Upper lobe of left lung (tissue), 4 donors: ENCODE data around the gene S100A9.

Source experiments
- EP300 ChIP-seq, 4 donors: sonication (generic); formaldehyde crosslinking; IDR thresholded peaks; one replicate each; pipeline ENCODE4 v1.5.1; 2017; ENCODE audit warnings: antibody characterized with exemption in 4 of 4, control low read depth in 2 of 4
- POLR2A ChIP-seq, 4 donors: fragments of 450-650 bp; IDR thresholded peaks; one replicate each; pipeline ENCODE4 v1.5.1; 2016 to 2017; ENCODE audit warnings: antibody characterized with exemption in 4 of 4, mild to moderate bottlenecking in 2 of 4
- POLR2AphosphoS5 ChIP-seq, 2 donors: sonication (generic); formaldehyde crosslinking; IDR thresholded peaks; one replicate each; pipeline ENCODE4 v1.5.1; 2017; ENCODE audit warnings: antibody characterized with exemption in 2 of 2
- TF ChIP-seq, protein P1 (sequence below), 6 experiments: fragments of 450-650 bp in 4 of 6; fragments of 200-600 bp in 2 of 6; sonication (generic) in 2 of 6; IDR thresholded peaks; one replicate each; pipeline ENCODE4 v1.5.1; 2016 to 2019; ENCODE audit warnings: antibody characterized with exemption in 6 of 6

DNA sequence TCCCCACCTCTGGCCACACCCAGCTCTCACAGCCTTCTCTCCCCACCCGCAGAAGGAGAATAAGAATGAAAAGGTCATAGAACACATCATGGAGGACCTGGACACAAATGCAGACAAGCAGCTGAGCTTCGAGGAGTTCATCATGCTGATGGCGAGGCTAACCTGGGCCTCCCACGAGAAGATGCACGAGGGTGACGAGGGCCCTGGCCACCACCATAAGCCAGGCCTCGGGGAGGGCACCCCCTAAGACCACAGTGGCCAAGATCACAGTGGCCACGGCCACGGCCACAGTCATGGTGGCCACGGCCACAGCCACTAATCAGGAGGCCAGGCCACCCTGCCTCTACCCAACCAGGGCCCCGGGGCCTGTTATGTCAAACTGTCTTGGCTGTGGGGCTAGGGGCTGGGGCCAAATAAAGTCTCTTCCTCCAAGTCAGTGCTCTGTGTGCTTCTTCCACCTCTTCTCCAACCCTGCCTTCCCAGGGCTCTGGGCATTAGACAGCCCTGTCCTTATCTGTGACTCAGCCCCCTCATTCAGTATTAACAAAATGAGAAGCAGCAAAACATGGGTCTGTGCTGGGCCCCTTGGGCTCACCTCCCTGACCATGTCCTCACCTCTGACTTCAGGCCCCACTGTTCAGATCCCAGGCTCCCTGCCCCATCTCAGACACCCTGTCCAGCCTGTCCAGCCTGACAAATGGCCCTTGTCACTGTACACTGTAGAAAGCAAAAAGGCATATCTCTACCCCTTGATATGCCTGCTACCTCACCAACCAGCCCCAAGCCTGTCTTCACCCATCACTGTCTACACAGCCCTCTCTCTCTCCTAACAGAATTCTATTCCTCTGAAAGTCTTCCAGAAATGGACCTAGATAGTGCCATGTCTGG, 3.2 kb downstream of the S100A9 start:
- TF ChIP-seq, protein P1, sequence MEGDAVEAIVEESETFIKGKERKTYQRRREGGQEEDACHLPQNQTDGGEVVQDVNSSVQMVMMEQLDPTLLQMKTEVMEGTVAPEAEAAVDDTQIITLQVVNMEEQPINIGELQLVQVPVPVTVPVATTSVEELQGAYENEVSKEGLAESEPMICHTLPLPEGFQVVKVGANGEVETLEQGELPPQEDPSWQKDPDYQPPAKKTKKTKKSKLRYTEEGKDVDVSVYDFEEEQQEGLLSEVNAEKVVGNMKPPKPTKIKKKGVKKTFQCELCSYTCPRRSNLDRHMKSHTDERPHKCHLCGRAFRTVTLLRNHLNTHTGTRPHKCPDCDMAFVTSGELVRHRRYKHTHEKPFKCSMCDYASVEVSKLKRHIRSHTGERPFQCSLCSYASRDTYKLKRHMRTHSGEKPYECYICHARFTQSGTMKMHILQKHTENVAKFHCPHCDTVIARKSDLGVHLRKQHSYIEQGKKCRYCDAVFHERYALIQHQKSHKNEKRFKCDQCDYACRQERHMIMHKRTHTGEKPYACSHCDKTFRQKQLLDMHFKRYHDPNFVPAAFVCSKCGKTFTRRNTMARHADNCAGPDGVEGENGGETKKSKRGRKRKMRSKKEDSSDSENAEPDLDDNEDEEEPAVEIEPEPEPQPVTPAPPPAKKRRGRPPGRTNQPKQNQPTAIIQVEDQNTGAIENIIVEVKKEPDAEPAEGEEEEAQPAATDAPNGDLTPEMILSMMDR (IDR thresholded peaks at IDR 0.05), result no peak
- TF ChIP-seq POLR2A (IDR thresholded peaks at IDR 0.05) (no peak), POLR2AphosphoS5 (IDR thresholded peaks at IDR 0.05) (no peak), EP300 (IDR thresholded peaks at IDR 0.05) (no peak)
